GM12892 (cell line): ENCODE results near the gene KIAA1217.

Source experiments
- POLR2A ChIP-seq: IDR thresholded peaks from 2 replicates; pipeline ENCODE4 v1.6.1; 2011; ENCODE audit warnings: low read depth, low read length, control low read depth
- POLR2AphosphoS5 ChIP-seq: IDR thresholded peaks from 2 replicates; pipeline ENCODE4 v1.6.1; 2011; ENCODE audit warnings: low read depth, low read length, control low read depth
- TAF1 ChIP-seq: IDR thresholded peaks from 2 replicates; pipeline ENCODE4 v1.6.1; 2011; ENCODE audit warnings: low read depth, mild to moderate bottlenecking, control low read depth, low read length, borderline replicate concordance

- no peak for TF ChIP-seq POLR2A
- TF ChIP-seq TAF1: no peak
- no peak for TF ChIP-seq POLR2AphosphoS5
These were observed 11.7 kb upstream of the KIAA1217 start for GRCh38 chr10:24197263-24197662.
